Erythroblast (primary cell): Measurements from ENCODE around the gene C2CD4C.

Source experiments
- GATA1 ChIP-seq: IDR thresholded peaks from 2 replicates; pipeline ENCODE4 v1.6.1; 2011; ENCODE audit warnings: low read depth, mild to moderate bottlenecking, control low read depth, low read length, moderate library complexity
- POLR2A ChIP-seq: IDR thresholded peaks from 2 replicates; pipeline ENCODE4 v1.6.1; 2011; ENCODE audit warnings: mild to moderate bottlenecking, low read length

GRCh38 chr19:383922-384798, 24.8 kb downstream of the C2CD4C start:
- TF ChIP-seq POLR2A = no peak
- TF ChIP-seq GATA1 = no peak
